MM.1S (cell line): Measurements from ENCODE around the gene SLC15A3.

Experiments used
- DNase-seq: peaks from one replicate; pipeline ENCODE4 v3.0.0-alpha.2; 2015
- H2AFZ ChIP-seq: fragments of 300-600 bp; sonication (generic); 2 replicates; pipeline ENCODE4 v1.6.0; 2016; ENCODE audit warnings: antibody characterized with exemption, low read length
- H3F3A ChIP-seq: fragments of 300-600 bp; sonication (generic); 2 replicates; pipeline ENCODE4 v1.6.1; 2016; ENCODE audit warnings: mild to moderate bottlenecking, antibody characterized with exemption, low read length, moderate library complexity, mixed read lengths; ENCODE audit not compliant: insufficient read depth
- H3K27ac ChIP-seq: fragments of 300-600 bp; sonication (generic); 2 replicates; pipeline ENCODE4 v1.5.1; 2016; ENCODE audit warnings: mild to moderate bottlenecking, low read length
- H3K27me3 ChIP-seq: fragments of 300-600 bp; sonication (generic); replicated peaks from 2 replicates; pipeline ENCODE4 v1.6.0; 2016; ENCODE audit warnings: low read length; ENCODE audit not compliant: insufficient read depth
- H3K36me3 ChIP-seq: fragments of 300-600 bp; sonication (generic); replicated peaks from 2 replicates; pipeline ENCODE4 v1.6.1; 2016; ENCODE audit warnings: mild to moderate bottlenecking, low read length, mixed read lengths; ENCODE audit not compliant: insufficient read depth
- H3K4me1 ChIP-seq: fragments of 300-600 bp; sonication (generic); 2 replicates; pipeline ENCODE4 v1.6.1; 2016; ENCODE audit warnings: low read length, mixed read lengths
- H3K4me2 ChIP-seq: fragments of 300-600 bp; sonication (generic); 2 replicates; pipeline ENCODE4 v1.6.0; 2016; ENCODE audit warnings: low read depth, low read length
- H3K4me3 ChIP-seq: fragments of 300-600 bp; sonication (generic); 2 replicates; pipeline ENCODE4 v1.5.1; 2016; ENCODE audit warnings: low read length, mixed read lengths
- H3K79me2 ChIP-seq: fragments of 300-600 bp; sonication (generic); 2 replicates; pipeline ENCODE4 v1.6.1; 2016; ENCODE audit warnings: mixed run types, low read length, mixed read lengths
- H3K9ac ChIP-seq: fragments of 300-600 bp; sonication (generic); 2 replicates; pipeline ENCODE4 v1.6.1; 2016; ENCODE audit warnings: low read length, mixed read lengths
- H3K9me2 ChIP-seq: fragments of 300-600 bp; sonication (generic); replicated peaks from 2 replicates; pipeline ENCODE4 v1.6.1; 2016; ENCODE audit warnings: mild to moderate bottlenecking, low read length, mixed read lengths; ENCODE audit not compliant: insufficient read depth
- H3K9me3 ChIP-seq: fragments of 300-600 bp; sonication (generic); replicated peaks from 2 replicates; pipeline ENCODE4 v1.6.1; 2016; ENCODE audit warnings: mild to moderate bottlenecking, low read length, mixed read lengths; ENCODE audit not compliant: insufficient read depth
- H4K20me1 ChIP-seq: fragments of 300-600 bp; sonication (generic); 2 replicates; pipeline ENCODE4 v1.6.1; 2016; ENCODE audit warnings: mild to moderate bottlenecking, low read length, moderate library complexity, mixed read lengths; ENCODE audit not compliant: insufficient read depth
- EZH2 ChIP-seq: fragments of 300-600 bp; sonication (generic); optimal IDR thresholded peaks from 2 replicates; pipeline ENCODE3; 2017; ENCODE audit warnings: low read depth, mild to moderate bottlenecking, antibody characterized with exemption, low read length, mixed read lengths
- EZH2phosphoT487 ChIP-seq: fragments of 300-600 bp; sonication (generic); IDR thresholded peaks from 2 replicates; pipeline ENCODE4 v1.6.1; 2018; ENCODE audit warnings: antibody characterized with exemption, low read length
- TF ChIP-seq, protein P1 (sequence below): fragments of 300-600 bp; sonication (generic); IDR thresholded peaks from 2 replicates; pipeline ENCODE4 v1.5.1; 2016; ENCODE audit warnings: antibody characterized with exemption, low read length, mixed read lengths

Gene SLC15A3

DNA sequence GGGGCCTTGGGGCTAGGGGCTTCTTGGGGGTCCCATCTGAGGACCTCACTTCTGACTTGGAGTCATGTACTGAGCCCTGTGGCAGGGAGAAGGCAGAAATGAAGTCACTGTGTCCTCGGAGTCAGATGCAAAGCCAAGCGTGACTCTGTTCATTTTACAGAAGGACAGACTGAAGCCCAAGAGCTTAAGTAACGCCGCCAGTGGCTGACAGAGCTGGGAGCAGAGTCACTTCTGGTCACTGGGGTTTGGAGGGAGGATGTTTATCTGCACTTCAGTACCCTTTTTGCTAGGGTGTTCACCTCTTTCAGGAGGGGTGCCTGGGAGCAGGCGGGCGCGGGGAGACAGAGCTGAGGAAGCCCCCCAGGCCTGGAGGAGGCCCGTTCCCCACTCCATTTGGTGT is 30.2 kb upstream of the SLC15A3 start:
- Histone ChIP-seq H3K4me1 (peaks cover 9% of the 10 kb centered on the region), H3K4me2 (no peak overlapping the region), H3K36me3 (no peaks in the 10 kb centered on the region), H2AFZ (no peak overlapping the region), H3K9ac (no peak overlapping the region), H3K79me2 (no peaks in the 10 kb centered on the region), H3K27me3 (no peaks in the 10 kb centered on the region), H3K4me3 (no peak overlapping the region), H3F3A (peaks cover 4% of the 10 kb centered on the region; the same call in 1 of the 2 replicates), H3K9me2 (no peaks in the 10 kb centered on the region), H4K20me1 (no peaks in the 10 kb centered on the region), H3K9me3 (no peaks in the 10 kb centered on the region), H3K27ac (no peak overlapping the region)
- TF ChIP-seq EZH2phosphoT487 (no peak), EZH2 (no peak)
- TF ChIP-seq, protein P1, sequence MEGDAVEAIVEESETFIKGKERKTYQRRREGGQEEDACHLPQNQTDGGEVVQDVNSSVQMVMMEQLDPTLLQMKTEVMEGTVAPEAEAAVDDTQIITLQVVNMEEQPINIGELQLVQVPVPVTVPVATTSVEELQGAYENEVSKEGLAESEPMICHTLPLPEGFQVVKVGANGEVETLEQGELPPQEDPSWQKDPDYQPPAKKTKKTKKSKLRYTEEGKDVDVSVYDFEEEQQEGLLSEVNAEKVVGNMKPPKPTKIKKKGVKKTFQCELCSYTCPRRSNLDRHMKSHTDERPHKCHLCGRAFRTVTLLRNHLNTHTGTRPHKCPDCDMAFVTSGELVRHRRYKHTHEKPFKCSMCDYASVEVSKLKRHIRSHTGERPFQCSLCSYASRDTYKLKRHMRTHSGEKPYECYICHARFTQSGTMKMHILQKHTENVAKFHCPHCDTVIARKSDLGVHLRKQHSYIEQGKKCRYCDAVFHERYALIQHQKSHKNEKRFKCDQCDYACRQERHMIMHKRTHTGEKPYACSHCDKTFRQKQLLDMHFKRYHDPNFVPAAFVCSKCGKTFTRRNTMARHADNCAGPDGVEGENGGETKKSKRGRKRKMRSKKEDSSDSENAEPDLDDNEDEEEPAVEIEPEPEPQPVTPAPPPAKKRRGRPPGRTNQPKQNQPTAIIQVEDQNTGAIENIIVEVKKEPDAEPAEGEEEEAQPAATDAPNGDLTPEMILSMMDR = no peak
- no peak for DNase-seq

- Histone ChIP-seq H3K4me1 (peaks cover 9% of the 10 kb centered on the region), H3K9ac (no peak overlapping the region), H2AFZ (no peak overlapping the region), H3K4me3 (no peak overlapping the region), H4K20me1 (no peaks in the 10 kb centered on the region), H3K27me3 (no peaks in the 10 kb centered on the region), H3K27ac (no peak overlapping the region), H3K36me3 (no peaks in the 10 kb centered on the region), H3K79me2 (no peaks in the 10 kb centered on the region), H3K4me2 (no peak overlapping the region), H3K9me3 (no peaks in the 10 kb centered on the region), H3F3A (no peaks in the 10 kb centered on the region; the same call in 1 of the 2 replicates), H3K9me2 (no peaks in the 10 kb centered on the region)
- no peak for DNase-seq
- TF ChIP-seq EZH2 = no peak
- TF ChIP-seq EZH2phosphoT487 = no peak
- TF ChIP-seq, protein P1 = no peak
Measured at GRCh38 chr11:60981515-60981914, 29.5 kb upstream of the SLC15A3 start.

GRCh38 chr11:60978546-60979380 is 26.8 kb upstream of the SLC15A3 start:
- Histone ChIP-seq H3K9me2 (no peaks in the 10 kb centered on the region), H3F3A (no peaks in the 10 kb centered on the region), H3K4me3 (no peak overlapping the region), H3K9me3 (no peaks in the 10 kb centered on the region), H3K36me3 (no peaks in the 10 kb centered on the region), H3K4me1 (no peaks in the 10 kb centered on the region), H2AFZ (no peak overlapping the region), H3K27me3 (no peaks in the 10 kb centered on the region), H3K9ac (no peak overlapping the region), H3K27ac (no peak overlapping the region), H3K4me2 (no peak overlapping the region), H3K79me2 (no peaks in the 10 kb centered on the region), H4K20me1 (no peaks in the 10 kb centered on the region)
- TF ChIP-seq, protein P1 = no peak
- TF ChIP-seq EZH2 (no peak), EZH2phosphoT487 (no peak)
- no peak for DNase-seq
